Uterus (tissue), 4 donors: ENCODE results near the gene DNHD1. TPM values are rescaled to one million over a fixed set of nuclear protein-coding genes. Genes with fewer than 3 reads are reported as not detected.
A peak's percentile ranks its signal among the peaks of the same experiment; 100 is the strongest.

ENCODE experiments used
- DNase-seq, 2 donors: peaks; one replicate each; pipeline ENCODE4 v3.0.0-alpha.2; 2019 to 2020
- H3K27ac ChIP-seq, 2 donors: fragments of 200-600 bp; sonication (generic); 1 replicate in 1 of 2; 2 replicates in 1 of 2; pipeline ENCODE4 v1.5.1; 2016 to 2018
- H3K27me3 ChIP-seq, 2 donors: fragments of 200-600 bp; sonication (generic); one replicate each; pipeline ENCODE4 v1.5.1; 2018 to 2019; ENCODE audit warnings: control low read depth in 1 of 2
- H3K36me3 ChIP-seq, 2 donors: fragments of 200-600 bp; sonication (generic); one replicate each; pipeline ENCODE4 v1.5.1; 2019; ENCODE audit warnings: control low read depth in 1 of 2
- H3K4me1 ChIP-seq, 2 donors: fragments of 200-600 bp; sonication (generic); one replicate each; pipeline ENCODE4 v1.5.1; 2018 to 2019; ENCODE audit warnings: control low read depth in 1 of 2
- H3K4me3 ChIP-seq, 2 donors: fragments of 200-600 bp; sonication (generic); 1 replicate in 1 of 2; 2 replicates in 1 of 2; pipeline ENCODE4 v1.5.1; 2018 to 2019; ENCODE audit warnings: mild to moderate bottlenecking in 1 of 2
- H3K9me3 ChIP-seq, 2 donors: fragments of 200-600 bp; sonication (generic); one replicate each; pipeline ENCODE4 v1.5.1; 2019; ENCODE audit warnings: control low read depth in 1 of 2
- POLR2A ChIP-seq, 2 donors: fragments of 450-650 bp; IDR thresholded peaks; one replicate each; pipeline ENCODE4 v1.6.1; 2016; ENCODE audit warnings: antibody characterized with exemption in 2 of 2, mild to moderate bottlenecking in 1 of 2, moderate library complexity in 1 of 2
- intact Hi-C: fragments of 100-400 bp; cut with DNase I; formaldehyde crosslinking; loops from one replicate; pipeline ENCODE4 v1.15.1; 2023; ENCODE audit warnings: low total_unique reads
- total RNA-seq, 4 donors: library from RNA; depleted of rRNA in 3 of 4; stranded (reverse); fragments of >200 nt in 3 of 4; gene quantifications; one replicate each; pipeline versions ENCODE4 v1.1.0 to v1.2.4, GENCODE V29; 2014 to 2023
- TF ChIP-seq, protein P1 (sequence below), 4 experiments: fragments of 200-600 bp in 2 of 4; fragments of 450-650 bp in 2 of 4; sonication (generic) in 2 of 4; IDR thresholded peaks; one replicate each; pipeline ENCODE4 v1.5.1; 2016 to 2019; ENCODE audit warnings: antibody characterized with exemption in 4 of 4, mild to moderate bottlenecking in 2 of 4, moderate library complexity in 1 of 4
- donor health status: DM: yes; HTN: yes; CAD: no.

DNHD1 gene
- total RNA-seq, 4 donors from 2014 or later: 9.4 to 32.5 (median 22.5) TPM

DNA sequence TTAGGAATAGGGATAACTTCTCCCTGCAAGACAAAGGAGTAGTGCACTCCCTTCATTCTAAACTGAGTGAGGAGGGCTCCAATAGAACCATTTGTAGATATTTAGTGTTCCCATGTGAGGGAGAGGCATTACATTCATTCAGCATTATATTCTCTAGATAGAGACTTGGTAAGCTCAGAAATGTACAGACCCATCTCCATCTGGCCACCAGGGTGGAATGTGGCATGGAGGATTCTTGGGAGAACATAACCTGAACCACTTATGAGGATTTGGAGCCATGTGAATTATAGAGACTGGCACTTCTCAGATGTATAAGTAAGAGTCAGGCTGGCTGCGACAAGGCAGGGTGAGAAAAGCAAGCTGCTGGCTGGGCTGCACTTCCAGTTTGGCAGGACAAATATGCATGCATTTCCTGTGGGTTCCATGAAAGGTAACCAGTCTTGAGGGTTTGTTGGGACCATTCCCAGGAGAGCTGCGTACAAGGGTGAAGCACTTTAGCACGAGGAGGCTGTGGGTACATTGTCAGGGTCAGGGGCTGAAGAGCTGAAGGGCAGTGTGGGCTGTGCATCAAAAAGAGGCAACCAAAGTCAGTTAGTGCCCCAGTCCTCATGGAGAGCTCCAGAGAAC is 97.2 kb downstream of the DNHD1 start:
- DNase-seq: peak in 1 of 2 donors; percentile 6
- intact Hi-C loops: no loop called here
- Histone ChIP-seq H3K4me3 (no peak overlapping the region), H3K27ac (no peak overlapping the region), H3K27me3 (no peaks in the 10 kb centered on the region), H3K9me3 (no peaks in the 10 kb centered on the region), H3K36me3 (no peaks in the 10 kb centered on the region), H3K4me1 (no peaks in the 10 kb centered on the region)
- TF ChIP-seq POLR2A (IDR thresholded peaks at IDR 0.05): no peak
- TF ChIP-seq, protein P1, sequence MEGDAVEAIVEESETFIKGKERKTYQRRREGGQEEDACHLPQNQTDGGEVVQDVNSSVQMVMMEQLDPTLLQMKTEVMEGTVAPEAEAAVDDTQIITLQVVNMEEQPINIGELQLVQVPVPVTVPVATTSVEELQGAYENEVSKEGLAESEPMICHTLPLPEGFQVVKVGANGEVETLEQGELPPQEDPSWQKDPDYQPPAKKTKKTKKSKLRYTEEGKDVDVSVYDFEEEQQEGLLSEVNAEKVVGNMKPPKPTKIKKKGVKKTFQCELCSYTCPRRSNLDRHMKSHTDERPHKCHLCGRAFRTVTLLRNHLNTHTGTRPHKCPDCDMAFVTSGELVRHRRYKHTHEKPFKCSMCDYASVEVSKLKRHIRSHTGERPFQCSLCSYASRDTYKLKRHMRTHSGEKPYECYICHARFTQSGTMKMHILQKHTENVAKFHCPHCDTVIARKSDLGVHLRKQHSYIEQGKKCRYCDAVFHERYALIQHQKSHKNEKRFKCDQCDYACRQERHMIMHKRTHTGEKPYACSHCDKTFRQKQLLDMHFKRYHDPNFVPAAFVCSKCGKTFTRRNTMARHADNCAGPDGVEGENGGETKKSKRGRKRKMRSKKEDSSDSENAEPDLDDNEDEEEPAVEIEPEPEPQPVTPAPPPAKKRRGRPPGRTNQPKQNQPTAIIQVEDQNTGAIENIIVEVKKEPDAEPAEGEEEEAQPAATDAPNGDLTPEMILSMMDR (IDR thresholded peaks at IDR 0.05): no peak

DNA sequence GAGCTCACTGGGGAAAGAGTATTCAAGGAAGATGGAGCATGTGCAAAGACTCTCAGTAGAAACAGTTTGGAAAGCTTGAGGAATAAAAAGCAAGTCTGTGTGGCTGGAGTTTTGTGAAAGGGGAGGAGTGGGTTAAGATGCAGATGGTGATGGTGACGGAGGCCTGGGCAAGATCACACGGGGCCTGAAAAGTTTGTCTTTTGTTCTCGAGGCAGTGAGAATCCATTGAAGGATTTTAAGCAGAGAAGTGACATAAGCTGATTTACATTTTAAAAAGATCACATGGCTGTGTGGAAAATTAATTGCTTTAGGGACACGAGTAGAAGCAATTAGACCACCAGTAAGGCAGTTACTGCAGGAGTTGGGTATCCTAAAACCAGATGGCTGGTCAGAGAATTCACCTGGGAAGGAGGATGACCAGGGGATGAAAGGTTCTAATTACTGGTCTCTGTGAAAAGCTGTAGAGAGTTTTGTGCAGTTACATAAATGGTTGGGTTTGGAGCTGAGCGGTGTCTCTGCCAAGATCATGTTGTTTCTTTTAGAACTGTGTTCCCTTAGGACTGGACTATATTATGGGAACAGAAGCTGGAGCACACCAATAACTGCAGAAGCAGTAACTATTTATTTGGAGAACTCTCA is 99.3 kb downstream of the DNHD1 start:
- H3K36me3 ChIP-seq: no peaks in the 10 kb centered on the region
- H3K4me3 ChIP-seq: no peak overlapping the region
- no peak for DNase-seq
- intact Hi-C loops: no loop called here
- TF ChIP-seq POLR2A (IDR thresholded peaks at IDR 0.05): no peak
- TF ChIP-seq, protein P1 (IDR thresholded peaks at IDR 0.05): no peak
- H3K4me1 ChIP-seq: no peaks in the 10 kb centered on the region
- no peaks in the 10 kb centered on the region for H3K9me3 ChIP-seq
- H3K27ac ChIP-seq: peak overlapping the region; percentile 10 to 22
- no peaks in the 10 kb centered on the region for H3K27me3 ChIP-seq

DNA sequence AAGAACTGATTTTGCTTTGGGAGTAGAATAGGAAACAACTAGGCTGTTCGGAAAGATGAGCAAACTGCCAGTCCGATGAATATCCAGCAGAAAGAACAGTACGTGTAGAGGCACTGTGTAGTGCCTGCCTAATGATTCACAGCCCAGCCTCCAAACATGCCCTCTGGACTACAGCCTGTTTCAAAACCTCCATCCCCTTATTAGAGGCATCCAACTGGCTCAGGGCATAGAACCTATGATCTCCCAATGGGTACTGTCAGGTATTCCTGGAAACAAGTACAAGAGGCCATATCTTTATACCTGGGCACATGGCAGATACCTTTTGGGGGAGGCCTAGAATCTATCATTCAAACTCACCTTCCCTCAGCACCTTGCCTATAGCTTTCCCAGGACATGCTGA is 101.5 kb downstream of the DNHD1 start:
- peak in 1 of 2 donors; percentile 3 for DNase-seq
- no peak overlapping the region for H3K27ac ChIP-seq
- H3K4me1 ChIP-seq: peaks cover 0 to 11% of the 10 kb centered on the region in 2 donors
- no peaks in the 10 kb centered on the region for H3K36me3 ChIP-seq
- intact Hi-C loops: no loop called here
- H3K9me3 ChIP-seq: no peaks in the 10 kb centered on the region
- no peak for TF ChIP-seq POLR2A (IDR thresholded peaks at IDR 0.05)
- TF ChIP-seq, protein P1 (IDR thresholded peaks at IDR 0.05): no peak
- H3K27me3 ChIP-seq: no peaks in the 10 kb centered on the region
- no peak overlapping the region for H3K4me3 ChIP-seq

DNA sequence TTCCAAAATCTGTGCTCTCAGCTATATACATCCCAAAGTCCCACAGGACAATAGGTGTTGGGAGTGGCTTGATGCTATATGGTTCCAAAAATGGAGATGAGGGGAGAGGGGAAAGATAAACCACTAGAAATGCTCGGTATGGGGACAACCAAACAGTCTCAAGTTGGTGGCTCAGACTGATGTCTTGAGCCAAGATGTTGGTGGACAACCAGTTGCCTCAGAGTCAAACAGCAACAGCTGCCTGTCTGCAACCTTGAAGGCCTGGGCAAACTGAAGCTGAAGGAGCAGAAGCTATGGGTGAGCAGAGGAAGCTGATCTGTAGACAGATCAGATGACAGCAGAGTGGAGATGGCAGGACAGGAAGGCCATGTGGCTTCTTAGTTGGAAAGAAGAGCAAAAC is 102.4 kb downstream of the DNHD1 start:
- no peaks in the 10 kb centered on the region for H3K36me3 ChIP-seq
- no peak for TF ChIP-seq POLR2A (IDR thresholded peaks at IDR 0.05)
- TF ChIP-seq, protein P1 (IDR thresholded peaks at IDR 0.05): no peak
- intact Hi-C loops: no loop called here
- no peak overlapping the region for H3K27ac ChIP-seq
- H3K4me1 ChIP-seq: peaks cover 0 to 11% of the 10 kb centered on the region in 2 donors
- H3K27me3 ChIP-seq: no peaks in the 10 kb centered on the region
- DNase-seq: peak in 1 of 2 donors; percentile 7
- no peaks in the 10 kb centered on the region for H3K9me3 ChIP-seq
- H3K4me3 ChIP-seq: no peak overlapping the region

DNA sequence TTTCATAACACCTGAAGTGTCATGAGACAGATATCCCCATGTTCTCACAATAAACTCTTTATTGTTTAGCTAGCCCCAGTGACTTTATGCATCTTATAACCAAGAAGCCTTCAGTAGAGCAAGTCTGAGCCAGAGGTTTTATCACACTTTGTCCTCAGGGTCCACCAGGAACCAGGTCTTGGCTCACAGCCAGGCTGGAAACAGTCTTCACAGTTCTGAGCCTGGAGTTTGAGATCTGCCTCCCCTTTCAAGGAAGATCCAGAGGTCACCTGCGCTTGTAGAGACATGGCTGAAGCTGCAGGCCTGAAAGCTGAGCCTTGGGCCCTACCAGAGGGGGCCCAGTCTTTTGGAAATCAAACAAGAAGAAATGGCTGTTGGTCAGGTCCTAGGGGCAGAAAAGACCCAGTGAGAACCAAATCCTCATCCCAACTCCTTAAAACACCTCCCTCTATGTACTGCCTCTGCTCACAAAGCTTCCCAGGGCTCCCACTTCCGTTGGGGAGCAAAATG is 102.9 kb downstream of the DNHD1 start:
- Histone ChIP-seq H3K27me3 (no peaks in the 10 kb centered on the region), H3K9me3 (no peaks in the 10 kb centered on the region), H3K4me1 (peaks cover 0 to 11% of the 10 kb centered on the region in 2 donors), H3K27ac (no peak overlapping the region), H3K36me3 (no peaks in the 10 kb centered on the region), H3K4me3 (no peak overlapping the region)
- TF ChIP-seq POLR2A (IDR thresholded peaks at IDR 0.05): no peak
- TF ChIP-seq, protein P1 (IDR thresholded peaks at IDR 0.05): no peak
- DNase-seq: peak in 1 of 2 donors; percentile 16
- intact Hi-C loops: no loop called here
